Activated T-helper 1 cell treated with anti-CD3 and anti-CD28 coated beads, Interleukin-12 subunit alpha, Interleukin-12 subunit beta, Interleukin-2, Interleukin-4 antibody, amounts not matched to agents 30 ng/mL and 10 ng/mL and 1 ng/mL, durations not matched to agents 14 hours and 24 hours and 36 hours (primary cell): ENCODE data around the gene GABRG3. TPM values are rescaled to one million over a fixed set of nuclear protein-coding genes. Genes with fewer than 3 reads are reported as not detected.

Experiments used
- DNase-seq: peaks from one replicate; pipeline ENCODE4 v3.0.0; 2021; ENCODE audit warnings: low spot score
- H3K27ac Mint-ChIP-seq: one replicate; pipeline ENCODE4 v1.8.0; 2021; ENCODE audit warnings: mild to moderate bottlenecking, mixed read lengths
- H3K27me3 Mint-ChIP-seq: one replicate; pipeline ENCODE4 v1.8.0; 2022; ENCODE audit warnings: mild to moderate bottlenecking, moderate library complexity, mixed read lengths; ENCODE audit not compliant: insufficient read depth
- H3K36me3 Mint-ChIP-seq: one replicate; pipeline ENCODE4 v1.8.0; 2021; ENCODE audit warnings: low read depth, mixed read lengths
- H3K4me1 Mint-ChIP-seq: one replicate; pipeline ENCODE4 v1.8.0; 2021; ENCODE audit warnings: low read depth, mixed read lengths
- H3K4me3 Mint-ChIP-seq: one replicate; pipeline ENCODE4 v1.8.0; 2021; ENCODE audit warnings: mild to moderate bottlenecking, moderate library complexity, mixed read lengths
- H3K9me3 Mint-ChIP-seq: one replicate; pipeline ENCODE4 v1.8.0; 2021; ENCODE audit warnings: mixed read lengths
- intact Hi-C: fragments of 100-400 bp; cut with micrococcal nuclease; formaldehyde crosslinking; loops from one replicate; pipeline ENCODE4 v1.15.1; 2024
- total RNA-seq: library from RNA; stranded (reverse); gene quantifications from 2 replicates; pipeline ENCODE4 v1.2.3, GENCODE V29; 2022

Gene GABRG3
- total RNA-seq, 1 donor from 2014 or later = not detected

DNA sequence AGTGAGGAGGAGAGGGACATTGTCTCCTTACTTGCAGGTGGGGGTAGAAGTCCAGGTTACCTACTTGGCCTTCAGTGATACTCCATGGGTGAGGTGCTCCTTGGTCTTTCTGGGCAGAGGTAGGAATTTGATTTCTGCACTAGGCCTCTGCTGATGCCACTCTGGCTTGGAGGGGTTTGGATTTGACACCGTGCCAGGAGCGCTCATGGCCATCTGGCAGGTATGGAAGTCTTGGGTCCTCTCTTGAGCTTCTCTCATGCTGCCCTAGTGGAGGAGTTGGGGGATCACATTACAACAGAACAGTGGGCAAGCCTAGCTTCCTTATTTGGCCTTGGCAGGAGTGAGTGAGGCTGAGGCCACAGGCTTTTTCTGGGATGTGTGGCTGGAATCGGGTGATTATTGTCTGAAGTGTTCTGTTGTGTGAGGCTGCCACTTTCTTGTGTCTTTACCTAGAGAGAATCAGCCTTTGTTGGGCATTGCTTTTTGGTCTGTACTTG lies 525.0 kb downstream of the GABRG3 start:
- intact Hi-C loops = loop anchor here (10.0 kb wide), 1 partner anchor 209 kb away; no protein-coding TSS in a partner anchor
- Mint-ChIP-seq H3K4me1 (no peaks in the 10 kb centered on the region), H3K9me3 (peaks cover 31% of the 10 kb centered on the region), H3K27ac (no peak overlapping the region), H3K36me3 (no peaks in the 10 kb centered on the region), H3K4me3 (no peak overlapping the region), H3K27me3 (no peaks in the 10 kb centered on the region)
- no peak for DNase-seq

DNA sequence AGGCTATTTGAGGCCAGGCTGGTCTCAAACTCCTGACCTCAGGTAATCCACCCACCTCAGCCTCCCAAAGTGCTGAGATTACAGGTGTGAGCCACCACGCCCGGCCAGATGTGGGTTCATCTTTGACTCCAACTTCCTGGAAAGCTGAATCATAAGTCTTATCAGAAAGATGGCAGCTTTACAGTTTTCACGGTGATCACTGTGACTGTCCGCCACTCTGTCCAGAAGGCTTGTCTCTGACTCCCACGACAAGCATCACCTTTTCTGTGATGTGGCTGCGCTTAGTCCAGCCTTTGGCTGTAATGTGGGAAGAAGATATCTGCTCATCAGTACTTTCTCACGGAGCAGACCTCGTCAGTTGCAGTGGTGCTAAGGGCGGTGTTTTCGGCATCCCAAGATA lies 527.7 kb downstream of the GABRG3 start:
- Mint-ChIP-seq H3K27ac (no peak overlapping the region), H3K4me3 (no peak overlapping the region), H3K36me3 (no peaks in the 10 kb centered on the region), H3K4me1 (no peaks in the 10 kb centered on the region), H3K27me3 (no peaks in the 10 kb centered on the region), H3K9me3 (peaks cover 35% of the 10 kb centered on the region)
- no peak for DNase-seq
- intact Hi-C loops = loop anchor here (10.0 kb wide), 1 partner anchor 206 kb away; no protein-coding TSS in a partner anchor

DNA sequence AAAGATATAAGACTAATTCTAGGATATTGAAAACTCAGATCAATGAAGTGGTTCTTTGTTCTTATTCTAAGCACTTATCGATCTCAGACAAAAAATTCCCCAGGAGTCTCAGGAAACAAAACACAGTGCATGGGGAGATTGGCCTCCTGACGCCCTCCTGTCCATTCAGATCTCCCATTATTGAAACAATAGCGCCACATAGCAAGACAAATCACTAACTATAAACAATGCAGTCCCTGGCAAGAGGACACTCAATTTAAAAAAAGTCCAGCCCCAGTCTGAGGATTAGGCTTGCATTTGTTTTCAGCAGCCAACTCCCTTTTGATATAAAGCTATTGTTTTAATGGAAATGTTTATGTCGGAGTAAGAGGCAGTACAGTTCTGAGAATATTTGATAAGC lies 528.2 kb downstream of the GABRG3 start:
- H3K27me3 Mint-ChIP-seq = no peaks in the 10 kb centered on the region
- H3K36me3 Mint-ChIP-seq = no peaks in the 10 kb centered on the region
- no peak for DNase-seq
- no peak overlapping the region for H3K4me3 Mint-ChIP-seq
- peaks cover 35% of the 10 kb centered on the region for H3K9me3 Mint-ChIP-seq
- H3K4me1 Mint-ChIP-seq = no peaks in the 10 kb centered on the region
- intact Hi-C loops = loop anchor here (10.0 kb wide), 1 partner anchor 206 kb away; no protein-coding TSS in a partner anchor
- no peak overlapping the region for H3K27ac Mint-ChIP-seq

- H3K9me3 Mint-ChIP-seq = peaks cover 32% of the 10 kb centered on the region
- no peak overlapping the region for H3K27ac Mint-ChIP-seq
These were observed 528.7 kb downstream of the GABRG3 start for GRCh38 chr15:27499719-27500118.

DNA sequence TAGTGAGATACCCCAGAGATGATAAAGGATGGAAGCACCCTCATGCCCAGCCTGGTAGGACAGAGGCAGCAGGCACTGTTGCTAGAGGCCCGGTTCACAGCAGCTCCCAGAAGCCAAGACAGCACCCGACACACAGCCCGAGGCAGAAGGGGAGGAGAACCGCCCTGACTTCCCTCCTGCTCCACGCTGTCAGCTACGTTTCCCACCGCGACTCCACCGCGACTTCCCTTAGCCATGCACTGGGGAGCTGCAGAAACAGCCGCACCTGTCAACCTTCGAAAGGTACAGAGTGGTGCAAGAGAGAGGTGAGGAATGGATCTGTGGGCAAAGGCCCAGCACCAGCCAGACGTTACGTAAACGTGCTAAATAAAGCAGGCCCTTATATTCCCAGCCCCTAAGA lies 529.2 kb downstream of the GABRG3 start:
- H3K36me3 Mint-ChIP-seq = no peaks in the 10 kb centered on the region
- intact Hi-C loops = no loop called here
- H3K27me3 Mint-ChIP-seq = no peaks in the 10 kb centered on the region
- H3K4me1 Mint-ChIP-seq = no peaks in the 10 kb centered on the region
- H3K4me3 Mint-ChIP-seq = no peak overlapping the region
- DNase-seq = no peak
- no peak overlapping the region for H3K27ac Mint-ChIP-seq
- peaks cover 27% of the 10 kb centered on the region for H3K9me3 Mint-ChIP-seq

More at GRCh38 chr15:27499719-27500118, 528.7 kb downstream of the GABRG3 start:
- Mint-ChIP-seq H3K36me3 (no peaks in the 10 kb centered on the region), H3K4me3 (no peak overlapping the region), H3K27me3 (no peaks in the 10 kb centered on the region), H3K4me1 (no peaks in the 10 kb centered on the region)
- intact Hi-C loops = loop anchor here (10.0 kb wide), 1 partner anchor 205 kb away; no protein-coding TSS in a partner anchor
- DNase-seq = no peak

DNA sequence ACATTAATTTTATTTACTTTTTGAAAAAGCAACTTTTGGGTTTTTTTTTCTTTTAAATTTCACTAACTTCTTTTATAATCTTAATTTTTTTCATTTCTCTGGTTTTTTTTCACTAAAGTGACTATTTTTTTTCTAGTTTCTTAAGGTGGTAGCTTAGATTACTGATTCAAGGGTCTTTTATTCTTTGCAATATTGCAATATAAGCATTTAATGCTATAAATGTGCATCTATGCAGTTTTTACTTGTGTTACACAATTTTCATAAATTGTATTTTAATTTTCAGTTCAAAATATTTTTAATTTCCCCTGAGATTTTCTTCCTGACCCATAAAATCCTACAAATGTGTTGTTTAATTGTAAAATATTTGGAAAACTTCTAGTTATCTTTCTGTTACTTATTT lies 535.8 kb downstream of the GABRG3 start:
- no peak for DNase-seq
- Mint-ChIP-seq H3K27me3 (no peaks in the 10 kb centered on the region), H3K27ac (no peak overlapping the region), H3K36me3 (peaks cover 2% of the 10 kb centered on the region), H3K4me3 (no peak overlapping the region), H3K4me1 (no peaks in the 10 kb centered on the region), H3K9me3 (peaks cover 35% of the 10 kb centered on the region)
- intact Hi-C loops = no loop called here

DNA sequence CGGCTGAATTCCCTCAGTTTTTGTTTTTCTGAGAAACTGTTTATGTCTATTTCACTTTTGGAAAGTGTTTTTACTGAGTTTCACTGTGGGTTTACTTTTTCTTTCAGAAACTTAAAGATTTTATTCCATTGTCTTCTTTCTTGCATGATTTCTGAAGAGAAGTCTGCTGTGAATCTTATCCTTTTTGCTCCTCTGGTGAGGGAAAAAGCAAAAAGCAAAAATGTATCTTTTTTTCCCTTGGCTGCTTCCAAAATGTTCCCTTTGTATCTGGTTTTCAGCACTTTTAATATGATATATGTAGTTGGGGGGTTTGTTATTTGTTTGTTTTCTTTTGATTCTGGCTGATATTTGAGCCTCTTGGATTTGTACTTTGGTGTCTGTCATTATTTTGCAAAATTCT lies 538.0 kb downstream of the GABRG3 start:
- no peaks in the 10 kb centered on the region for H3K27me3 Mint-ChIP-seq

GRCh38 chr15:27512281-27513001 lies 541.5 kb downstream of the GABRG3 start:
- Mint-ChIP-seq H3K27me3 (no peaks in the 10 kb centered on the region), H3K9me3 (peaks cover 59% of the 10 kb centered on the region), H3K4me3 (no peak overlapping the region), H3K36me3 (peaks cover 2% of the 10 kb centered on the region), H3K4me1 (no peaks in the 10 kb centered on the region), H3K27ac (no peak overlapping the region)
- intact Hi-C loops = no loop called here
- no peak for DNase-seq

More for the DNA sequence above, 538.0 kb downstream of the GABRG3 start:
- Mint-ChIP-seq H3K4me3 (no peak overlapping the region), H3K27ac (no peak overlapping the region), H3K36me3 (peaks cover 2% of the 10 kb centered on the region), H3K4me1 (no peaks in the 10 kb centered on the region), H3K9me3 (peaks cover 46% of the 10 kb centered on the region)
- DNase-seq = no peak
- intact Hi-C loops = no loop called here

DNA sequence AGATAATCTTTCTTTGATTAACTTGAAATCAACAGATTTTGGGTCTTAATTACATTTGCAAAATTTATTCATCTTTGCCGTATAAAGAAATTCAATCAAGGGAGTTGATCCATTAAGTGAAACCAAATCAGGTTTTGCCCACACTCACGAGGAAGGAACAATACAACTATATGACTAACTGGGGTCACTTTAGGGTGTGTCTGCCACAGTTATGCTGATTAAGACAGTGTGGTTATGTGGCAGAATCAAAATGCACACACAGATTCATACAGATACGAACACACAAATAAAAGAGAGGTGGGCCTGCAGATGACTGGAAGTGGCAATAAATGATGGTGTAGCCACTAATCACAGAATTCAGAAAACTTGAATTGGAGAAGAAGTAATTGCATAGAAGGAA lies 543.5 kb downstream of the GABRG3 start:
- Mint-ChIP-seq H3K27ac (no peak overlapping the region), H3K4me1 (no peaks in the 10 kb centered on the region), H3K4me3 (no peak overlapping the region), H3K9me3 (peaks cover 50% of the 10 kb centered on the region), H3K36me3 (no peaks in the 10 kb centered on the region), H3K27me3 (no peaks in the 10 kb centered on the region)
- intact Hi-C loops = no loop called here
- DNase-seq = no peak

GRCh38 chr15:27527490-27528067 lies 556.6 kb downstream of the GABRG3 start:
- Mint-ChIP-seq H3K9me3 (peaks cover 48% of the 10 kb centered on the region), H3K4me3 (no peak overlapping the region), H3K27me3 (no peaks in the 10 kb centered on the region), H3K36me3 (no peaks in the 10 kb centered on the region), H3K4me1 (no peaks in the 10 kb centered on the region), H3K27ac (no peak overlapping the region)
- intact Hi-C loops = no loop called here
- DNase-seq = no peak

DNA sequence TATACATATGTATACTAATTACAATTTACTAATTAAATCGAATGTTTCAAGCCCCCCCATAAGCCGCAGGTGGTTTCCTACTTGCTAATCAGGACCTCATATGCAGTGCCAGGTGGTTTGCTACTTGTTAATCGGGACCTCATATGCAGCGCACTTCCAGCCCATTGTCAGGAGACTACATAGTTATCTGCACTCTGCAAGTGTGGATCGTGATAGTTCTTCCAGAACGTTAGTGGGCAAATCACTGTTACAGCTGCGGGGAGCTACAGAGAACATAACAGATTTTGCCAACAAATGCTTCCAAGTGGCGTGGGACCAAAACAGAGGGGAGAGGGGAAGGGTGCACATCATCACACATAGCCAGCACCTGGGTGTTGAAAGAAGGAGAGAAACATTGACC lies 558.4 kb downstream of the GABRG3 start:
- H3K27ac Mint-ChIP-seq = no peak overlapping the region
- no peak overlapping the region for H3K4me3 Mint-ChIP-seq
- no peaks in the 10 kb centered on the region for H3K27me3 Mint-ChIP-seq
- DNase-seq = no peak
- H3K4me1 Mint-ChIP-seq = no peaks in the 10 kb centered on the region
- intact Hi-C loops = no loop called here
- peaks cover 54% of the 10 kb centered on the region for H3K9me3 Mint-ChIP-seq
- H3K36me3 Mint-ChIP-seq = no peaks in the 10 kb centered on the region

GRCh38 chr15:27530994-27531393 lies 560.0 kb downstream of the GABRG3 start:
- Mint-ChIP-seq H3K27ac (no peak overlapping the region), H3K27me3 (no peaks in the 10 kb centered on the region), H3K9me3 (peaks cover 51% of the 10 kb centered on the region), H3K36me3 (no peaks in the 10 kb centered on the region), H3K4me3 (no peak overlapping the region), H3K4me1 (no peaks in the 10 kb centered on the region)
- DNase-seq = no peak
- intact Hi-C loops = no loop called here

DNA sequence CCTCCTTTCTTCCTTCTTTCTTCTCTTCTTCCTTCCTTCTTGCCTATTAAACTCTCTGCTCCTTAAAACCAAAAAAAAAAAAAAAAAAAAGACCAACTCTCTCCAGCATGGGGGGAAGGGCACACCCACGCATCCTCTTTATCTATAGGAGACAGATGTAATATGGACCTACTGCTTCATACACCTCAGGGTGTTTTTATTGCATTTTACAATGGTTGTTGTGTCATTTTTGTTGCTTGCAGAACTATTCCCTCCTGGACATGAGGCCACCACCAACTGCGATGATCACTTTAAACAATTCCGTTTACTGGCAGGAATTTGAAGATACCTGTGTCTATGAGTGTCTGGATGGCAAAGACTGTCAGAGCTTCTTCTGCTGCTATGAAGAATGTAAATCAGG lies 561.4 kb downstream of the GABRG3 start:
- H3K27me3 Mint-ChIP-seq = no peaks in the 10 kb centered on the region
- H3K9me3 Mint-ChIP-seq = peaks cover 45% of the 10 kb centered on the region
- intact Hi-C loops = no loop called here
- no peak overlapping the region for H3K4me3 Mint-ChIP-seq
- H3K4me1 Mint-ChIP-seq = no peaks in the 10 kb centered on the region
- no peak overlapping the region for H3K27ac Mint-ChIP-seq
- H3K36me3 Mint-ChIP-seq = no peaks in the 10 kb centered on the region
- no peak for DNase-seq
